Stimulated activated CD4-positive, alpha-beta T cell treated with anti-CD3 and anti-CD28 coated beads, Interleukin-4, amount 100 ng/mL, for 4 hours (primary cell): ENCODE results near the gene SPAG8.
A peak's percentile ranks its signal among the peaks of the same experiment; 100 is the strongest.

Source experiments
- DNase-seq, 2 experiments: peaks; one replicate each; pipeline ENCODE4 v3.0.0-alpha.2; 2020

SPAG8 gene

DNA sequence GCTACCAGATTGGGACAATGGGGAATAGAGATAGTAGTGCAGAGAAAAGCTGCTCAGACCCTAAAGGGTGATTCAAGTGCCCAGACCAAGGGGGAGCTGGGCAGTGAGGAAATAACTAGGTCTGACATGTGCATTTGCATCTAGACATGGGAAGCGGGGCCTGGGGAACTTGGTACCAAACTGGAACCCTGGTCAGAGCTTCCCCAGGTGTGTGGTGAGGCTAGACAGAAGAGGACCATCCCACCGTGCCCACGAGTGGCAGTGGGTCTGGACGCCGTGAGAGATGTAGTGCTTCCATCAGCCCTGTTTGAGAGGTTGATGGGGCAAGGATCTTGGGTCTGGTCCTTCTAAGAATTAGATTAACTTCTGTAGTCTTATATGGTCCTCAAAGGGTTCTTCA, 24.5 kb upstream of the SPAG8 start:
- no peak for DNase-seq

DNA sequence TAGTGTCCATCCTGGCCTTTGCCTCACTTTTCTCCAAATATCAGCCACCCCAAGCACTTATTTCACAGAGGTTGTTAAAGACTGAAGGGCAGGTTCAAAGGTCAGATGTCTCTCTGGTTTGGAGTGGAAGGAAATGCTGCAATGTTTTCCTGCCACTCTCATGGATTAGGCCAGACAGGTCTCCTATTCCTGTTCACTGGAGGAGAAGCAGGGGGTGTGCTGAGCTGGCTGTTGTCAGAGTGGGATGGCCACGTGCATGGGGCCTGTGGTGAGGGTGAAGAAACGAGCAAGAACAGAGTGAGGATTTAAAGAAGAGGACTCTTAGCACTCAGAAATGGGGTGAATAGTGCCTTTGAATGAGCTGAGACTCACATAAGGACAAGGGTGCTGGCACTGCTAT, 23.7 kb upstream of the SPAG8 start:
- DNase-seq = no peak

DNA sequence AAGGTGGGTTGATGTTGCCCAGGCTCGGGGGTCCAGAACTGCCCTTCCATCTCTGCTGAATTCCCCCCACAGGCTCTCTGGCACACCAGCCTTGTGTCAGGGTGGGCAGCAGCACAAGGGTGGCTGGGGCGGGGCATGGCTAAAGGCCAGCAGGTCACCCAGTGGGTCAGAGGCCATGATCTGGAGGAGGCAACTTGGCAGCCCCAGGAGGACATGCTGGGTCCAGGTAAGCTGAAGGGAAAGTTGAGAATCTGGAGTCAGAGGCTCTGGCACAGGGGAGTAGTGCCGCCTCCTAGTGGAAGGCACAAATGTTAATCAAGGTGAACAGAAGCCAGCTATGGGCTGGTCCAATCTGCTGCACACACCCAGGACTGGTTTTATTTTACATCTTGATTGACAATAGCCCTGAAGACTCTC, 23.2 kb upstream of the SPAG8 start:
- DNase-seq = no peak

DNA sequence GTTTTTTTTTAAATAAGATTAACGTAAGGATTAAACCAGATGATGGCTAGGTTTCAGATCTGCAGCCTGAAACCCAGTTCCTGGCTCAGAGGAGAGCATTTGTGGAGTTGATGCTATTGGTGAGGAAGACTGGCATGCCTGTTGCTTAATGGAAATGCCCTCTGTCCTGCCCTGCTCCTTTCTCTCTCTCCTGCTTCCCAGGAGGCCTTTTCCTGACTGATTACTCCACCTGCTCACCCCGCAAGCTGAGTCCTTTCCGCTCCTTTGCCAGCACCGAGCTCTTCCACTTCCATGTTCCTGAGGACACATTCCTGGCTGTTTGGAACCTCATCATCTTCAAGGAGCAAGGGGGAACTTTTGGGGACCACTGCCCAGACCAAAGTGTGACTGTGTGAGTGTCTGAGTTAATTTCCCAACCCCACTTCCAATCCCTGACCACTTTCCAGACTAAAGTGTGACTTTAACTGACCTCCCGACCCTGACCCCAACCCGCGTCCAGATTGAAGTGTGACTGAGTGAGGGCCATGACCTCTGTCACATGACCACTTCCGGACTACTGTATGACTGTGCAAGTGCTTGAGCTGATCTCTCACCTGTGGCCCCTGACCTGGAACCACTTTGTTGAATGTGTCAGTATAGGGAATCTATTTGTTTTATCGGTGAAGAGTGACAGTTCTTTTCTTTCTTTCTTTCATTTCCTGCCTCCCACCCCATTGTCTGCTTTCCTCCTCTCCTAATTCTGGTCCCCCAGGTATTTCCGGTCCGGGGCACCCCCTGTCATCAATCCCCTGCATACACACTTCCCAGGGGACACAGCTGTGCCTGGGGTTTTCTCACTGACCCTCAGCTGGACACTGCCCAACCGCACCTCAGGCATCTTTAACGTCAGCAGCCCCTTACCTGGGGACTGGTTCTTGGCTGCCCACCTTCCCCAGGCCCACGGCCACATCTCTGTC, 22.5 kb upstream of the SPAG8 start:
- no peak for DNase-seq

DNA sequence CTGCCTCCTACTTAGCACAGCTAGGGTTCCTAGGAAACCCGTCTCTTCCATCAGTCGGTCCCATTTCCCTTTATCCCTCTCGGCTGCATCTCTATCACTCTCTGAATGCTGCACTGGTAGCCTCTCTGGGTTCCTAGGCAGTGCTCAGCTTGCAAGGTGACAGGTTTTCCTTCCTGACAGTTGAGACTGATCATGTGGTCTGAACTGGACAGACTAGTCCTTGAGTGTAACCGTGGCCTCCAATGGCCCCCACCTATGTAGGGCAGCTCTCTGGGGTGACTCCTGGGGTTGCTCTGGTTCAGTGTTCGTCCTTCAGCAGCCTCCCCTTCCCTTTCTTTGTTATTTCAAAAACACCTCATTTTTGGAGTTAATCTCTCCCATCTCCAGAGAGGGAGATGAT, 20.8 kb upstream of the SPAG8 start:
- no peak for DNase-seq

DNA sequence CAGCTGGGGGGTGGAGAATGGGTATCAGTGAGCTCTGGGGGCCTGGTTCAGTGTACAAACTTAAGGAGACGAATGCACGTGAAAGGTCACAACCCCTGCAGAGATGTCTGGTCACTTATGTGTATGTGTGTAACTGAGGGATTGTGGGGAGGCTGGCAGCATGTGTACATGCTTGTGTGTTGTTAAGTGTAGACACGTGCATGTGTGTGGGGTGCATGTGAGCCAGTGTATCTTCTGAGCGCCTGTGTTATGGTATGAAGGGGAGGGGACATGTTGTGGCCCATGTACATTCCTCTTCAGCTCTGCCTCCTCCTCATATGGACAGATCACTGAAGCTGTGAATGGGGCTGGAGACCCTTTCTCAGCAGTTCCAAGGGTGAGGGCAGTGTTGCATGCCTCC, 19.0 kb upstream of the SPAG8 start:
- no peak for DNase-seq

DNA sequence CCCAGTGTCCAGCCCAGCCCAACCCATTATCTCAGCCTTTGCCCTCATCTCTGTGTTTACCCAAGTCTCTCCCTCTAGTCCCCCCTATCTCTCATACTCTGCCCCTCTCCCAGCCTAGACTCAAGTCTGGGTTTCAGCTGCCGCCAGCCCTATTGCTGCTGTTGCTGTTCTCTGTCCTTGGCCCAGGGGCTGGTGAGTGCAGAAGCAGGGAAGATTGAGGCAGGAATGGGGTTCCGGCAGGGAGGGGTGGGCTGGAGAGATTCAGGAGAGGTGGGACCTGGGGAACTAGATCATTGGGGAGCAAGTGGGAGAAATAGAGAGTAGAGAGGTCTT, 17.7 kb upstream of the SPAG8 start:
- no peak for DNase-seq

DNA sequence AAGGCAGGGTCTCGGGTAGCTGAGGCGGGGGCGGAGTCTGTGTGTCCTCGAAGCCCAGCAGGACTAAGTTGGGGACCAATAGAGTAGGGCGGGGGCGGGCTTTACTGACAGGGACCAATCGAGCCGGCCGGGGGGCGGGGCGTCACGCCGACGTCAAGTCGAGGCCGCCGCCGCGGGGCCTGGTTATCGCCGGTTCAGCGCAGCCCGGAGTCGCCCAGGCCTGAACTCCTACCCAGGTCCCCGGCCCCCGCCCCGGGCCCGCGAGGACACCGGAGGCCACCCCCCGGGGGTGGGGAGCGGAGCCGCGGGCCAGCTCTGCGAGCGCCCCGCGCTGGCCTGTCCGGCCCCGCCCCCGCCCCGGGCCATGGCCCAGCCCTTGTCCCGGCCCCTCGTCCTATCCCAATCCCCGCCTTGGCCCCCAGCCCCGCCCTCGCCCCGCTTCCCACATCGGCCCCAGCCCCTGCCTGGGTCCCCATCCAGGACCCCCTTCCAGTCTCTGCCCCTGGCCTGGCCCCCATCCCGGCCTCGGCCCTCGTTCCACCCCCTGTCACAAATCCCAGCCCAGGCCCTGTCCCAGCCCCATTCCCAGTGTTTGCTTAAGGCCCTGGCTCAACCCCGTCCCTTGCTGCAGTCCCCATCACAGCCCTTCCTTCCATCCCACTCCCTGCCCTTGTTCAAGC, 17.2 kb upstream of the SPAG8 start, which contains the start of gene TMEM8B:
TSS of gene TMEM8B (plus strand) at position 145 of the 680 bp plus-strand sequence. CDS start at position 365, 220 bp downstream.
- DNase-seq = peak; percentile 93 to 96

DNA sequence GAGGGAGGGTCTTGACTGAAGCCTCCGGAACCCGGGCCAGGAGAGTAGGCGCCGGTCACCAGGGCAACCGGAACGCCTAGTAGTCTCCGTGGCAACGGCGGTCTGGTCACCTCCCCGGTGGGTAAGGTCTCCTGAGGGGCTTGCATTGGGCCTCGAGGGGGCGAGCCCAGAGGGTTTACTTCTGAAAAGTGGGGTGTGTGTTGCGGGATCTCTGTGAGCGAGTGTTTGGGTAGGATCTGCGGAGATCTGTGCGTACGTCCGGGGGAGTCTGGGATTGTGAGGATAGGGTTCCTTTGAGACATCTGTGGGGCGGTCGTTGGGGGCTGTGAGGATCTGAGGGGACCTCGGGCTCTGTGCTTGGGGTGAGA, 16.6 kb upstream of the SPAG8 start, which contains the start of gene FAM221B:
TSS of gene FAM221B (minus strand) at position 17 of the 368 bp plus-strand sequence. CDS start 2,571 bp downstream, outside the sequence.
- DNase-seq = peak in 1 of 2 experiments; percentile 25

DNA sequence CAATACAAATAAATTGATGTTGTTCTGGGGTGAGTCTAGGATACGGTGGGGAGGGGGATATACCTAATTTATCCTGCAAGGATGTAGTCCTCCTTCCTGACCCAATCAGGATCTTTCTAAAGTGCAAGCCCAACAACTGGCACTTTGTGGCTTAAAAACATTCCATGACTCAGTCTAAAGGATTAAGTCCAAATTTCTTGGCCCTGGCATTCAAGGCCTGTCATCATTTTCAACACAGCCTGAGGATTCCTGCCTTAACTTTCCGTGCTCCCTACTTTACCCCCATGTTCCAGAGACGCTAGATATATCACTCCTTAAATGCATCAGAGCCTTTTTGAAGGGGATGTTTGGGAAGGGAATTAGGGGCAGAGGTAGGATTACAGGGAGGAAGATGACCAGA, 15.4 kb upstream of the SPAG8 start:
- DNase-seq = no peak

DNA sequence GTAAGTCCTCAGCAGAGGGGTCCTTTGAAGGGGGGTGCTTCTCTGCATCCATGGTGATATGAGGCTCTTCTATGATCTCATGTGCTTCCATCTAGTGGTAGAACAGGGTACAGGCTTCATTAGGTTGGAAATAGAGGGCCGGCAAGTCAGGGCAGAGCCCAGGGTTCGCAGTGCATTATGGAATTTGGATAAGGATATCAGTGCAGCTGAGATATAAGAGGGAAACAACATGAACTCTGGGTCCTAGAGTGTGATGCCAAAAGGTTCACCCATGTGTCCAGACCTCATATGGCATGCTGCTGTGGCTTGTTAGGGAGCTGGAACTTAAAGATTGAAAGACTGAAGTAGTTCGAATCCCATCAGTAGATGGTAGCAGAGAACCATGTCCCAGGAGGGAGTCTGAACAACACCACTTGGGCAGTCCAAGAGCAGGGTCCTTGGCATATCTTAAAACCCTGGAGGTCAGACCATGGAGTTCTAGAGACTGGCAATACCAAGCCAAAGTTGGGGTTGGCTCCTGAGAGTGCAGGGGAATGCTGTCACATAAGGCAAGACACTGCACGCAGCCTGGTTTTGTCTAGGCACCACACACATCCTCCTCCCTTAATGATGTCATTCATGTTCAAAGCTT, 14.1 kb upstream of the SPAG8 start:
- no peak for DNase-seq

DNA sequence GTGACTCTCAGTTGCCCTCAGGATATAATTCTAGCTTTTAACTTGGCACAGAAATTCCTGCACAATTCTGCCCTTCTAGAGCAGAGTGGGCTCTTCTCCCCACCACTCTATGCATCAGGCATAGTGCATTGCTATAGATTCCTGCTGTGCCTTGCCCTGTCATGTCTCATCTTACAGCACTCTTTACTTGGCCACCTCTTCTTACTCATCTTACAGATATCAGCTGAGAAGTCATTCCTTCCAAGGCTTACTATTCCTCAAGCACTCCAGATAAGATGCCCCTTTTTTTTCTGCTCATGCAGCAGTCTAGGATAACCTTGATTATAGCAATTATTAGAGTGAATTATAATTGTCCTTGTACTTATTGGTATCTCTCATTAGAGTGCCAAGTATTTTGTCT, 10.9 kb upstream of the SPAG8 start:
- DNase-seq = no peak

DNA sequence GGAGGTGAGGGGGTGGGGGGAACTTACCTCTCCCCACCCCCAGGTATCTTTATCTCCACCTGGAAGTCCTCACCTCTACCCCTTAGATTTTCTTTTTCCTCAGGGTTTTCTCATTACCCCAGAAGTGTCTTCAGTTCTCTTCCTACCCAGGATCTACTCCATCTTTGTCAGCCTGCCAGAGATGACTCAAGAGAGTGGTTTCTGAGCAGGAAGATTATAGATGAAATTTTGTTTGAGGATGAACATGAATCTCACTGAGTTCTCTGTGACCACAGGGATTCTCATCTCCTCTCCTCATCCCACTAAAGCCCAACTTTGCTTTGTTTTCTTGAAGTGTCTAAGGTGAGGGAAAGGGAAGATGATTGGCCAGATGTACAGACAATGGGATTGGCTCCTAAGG, 8.0 kb upstream of the SPAG8 start:
- DNase-seq = no peak

DNA sequence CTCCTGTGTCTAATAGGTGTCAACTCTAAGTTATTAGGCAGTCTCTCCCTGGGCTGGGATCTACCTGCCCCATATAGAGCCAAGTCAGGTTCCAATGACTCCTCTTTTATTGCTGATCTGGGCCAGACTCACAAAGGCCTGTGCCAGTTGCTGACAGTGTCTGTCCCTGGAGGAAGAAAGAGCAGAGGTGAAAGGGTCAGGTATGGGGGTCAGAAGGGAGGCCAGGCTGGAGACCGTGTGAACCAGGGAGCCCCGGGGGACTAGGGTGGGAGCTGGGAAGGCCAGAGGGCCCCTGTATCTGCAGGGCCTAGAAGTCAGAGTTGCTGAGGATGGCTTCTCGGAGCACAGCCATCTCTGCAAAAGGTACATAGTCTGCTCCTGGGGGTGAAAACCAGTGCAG, 6.3 kb upstream of the SPAG8 start:
- DNase-seq = no peak

DNA sequence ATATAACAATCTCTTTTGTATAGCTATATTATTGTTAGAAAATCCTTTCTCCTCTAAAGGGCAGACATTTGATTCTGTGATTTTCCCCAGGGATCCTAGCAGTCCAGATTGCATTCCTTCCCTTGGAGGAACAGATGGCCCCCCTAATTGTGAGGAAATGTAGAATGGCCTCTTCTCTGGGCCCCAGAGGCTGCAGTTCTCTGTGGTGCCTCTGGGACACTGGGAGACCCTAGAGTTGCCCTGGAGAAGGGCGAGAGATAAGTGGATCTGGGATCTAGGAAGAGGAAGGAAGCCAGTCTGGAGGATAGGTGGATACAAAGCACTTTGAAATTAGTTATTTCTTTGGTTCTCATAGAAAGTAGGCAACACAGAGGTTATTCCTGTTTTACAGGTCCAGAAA, 4.6 kb upstream of the SPAG8 start:
- DNase-seq = no peak

DNA sequence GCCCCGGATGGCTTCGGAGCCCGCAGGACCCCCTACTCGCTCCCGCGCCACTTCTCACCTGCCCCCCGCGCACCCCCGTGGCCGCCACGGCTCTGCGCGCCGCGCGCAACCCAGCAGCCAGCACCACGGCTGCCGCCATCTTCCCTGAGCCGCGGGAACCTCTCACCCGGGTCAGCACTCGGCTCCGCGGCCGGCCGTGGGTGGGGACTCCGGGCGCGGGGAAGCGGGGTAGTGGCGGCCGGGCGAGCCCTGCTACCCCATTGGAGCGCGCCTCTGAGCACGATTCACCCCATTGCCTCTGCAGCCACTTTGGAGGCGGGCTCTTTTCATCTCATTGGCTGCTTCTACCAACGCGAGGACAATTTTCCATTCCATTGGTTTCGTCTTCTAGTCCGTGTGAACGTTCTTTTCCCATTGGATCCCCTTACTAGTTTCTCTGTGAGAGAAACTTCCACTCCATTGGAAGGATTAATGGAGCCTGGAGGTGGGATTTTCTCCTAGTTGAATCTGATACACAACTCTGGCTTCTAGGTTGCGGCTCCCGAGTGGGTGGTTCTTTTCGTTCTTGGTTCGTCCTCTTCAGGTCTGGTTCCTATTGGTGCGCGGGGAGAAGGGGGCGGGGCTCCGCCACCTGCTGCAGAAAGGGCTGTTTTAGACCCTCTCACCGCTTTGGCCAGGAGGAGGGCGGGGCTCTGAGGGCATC, 2.9 kb upstream of the SPAG8 start, which contains the start of gene HINT2:
TSS of gene HINT2 (minus strand) at position 202 of the 703 bp plus-strand sequence. CDS start at position 139, 63 bp downstream.
- DNase-seq = peak; percentile 95 to 98

DNA sequence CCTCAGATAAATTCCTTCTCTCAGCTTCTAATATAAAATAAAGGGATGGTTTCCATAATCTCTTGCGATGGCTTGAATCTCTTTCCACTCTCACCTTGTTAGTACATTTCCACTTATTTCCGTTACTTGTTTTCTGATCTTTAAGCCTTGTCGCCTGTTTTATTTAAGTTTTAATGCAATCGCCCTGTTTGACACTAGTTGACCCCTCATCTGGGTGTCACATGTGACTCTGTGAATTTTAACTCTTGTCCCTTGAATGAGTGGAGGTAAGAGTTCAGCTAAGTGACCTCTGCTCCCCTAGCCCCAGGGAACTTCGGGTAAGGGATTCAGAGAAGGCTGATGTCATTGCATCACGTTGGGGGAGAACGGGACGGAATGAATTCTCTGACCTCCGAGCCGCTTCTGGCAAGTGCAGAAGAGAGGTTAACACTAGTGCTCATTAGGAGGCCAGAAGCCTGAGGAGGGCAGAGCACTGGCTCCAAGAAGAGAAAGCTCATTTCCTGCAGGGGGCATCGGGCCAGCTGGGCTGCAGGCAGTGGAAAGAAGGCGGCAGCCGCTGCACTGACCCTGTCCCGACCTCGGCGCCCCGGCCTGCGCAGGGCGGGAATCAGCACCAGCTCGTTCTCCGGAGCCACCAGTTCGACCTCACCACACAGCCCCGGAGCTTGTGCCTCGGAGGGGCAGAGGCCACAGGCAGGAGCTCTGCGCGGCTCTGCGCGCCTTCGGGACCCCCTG, 2.2 kb upstream of the SPAG8 start:
- peak in 1 of 2 experiments; percentile 17 for DNase-seq

DNA sequence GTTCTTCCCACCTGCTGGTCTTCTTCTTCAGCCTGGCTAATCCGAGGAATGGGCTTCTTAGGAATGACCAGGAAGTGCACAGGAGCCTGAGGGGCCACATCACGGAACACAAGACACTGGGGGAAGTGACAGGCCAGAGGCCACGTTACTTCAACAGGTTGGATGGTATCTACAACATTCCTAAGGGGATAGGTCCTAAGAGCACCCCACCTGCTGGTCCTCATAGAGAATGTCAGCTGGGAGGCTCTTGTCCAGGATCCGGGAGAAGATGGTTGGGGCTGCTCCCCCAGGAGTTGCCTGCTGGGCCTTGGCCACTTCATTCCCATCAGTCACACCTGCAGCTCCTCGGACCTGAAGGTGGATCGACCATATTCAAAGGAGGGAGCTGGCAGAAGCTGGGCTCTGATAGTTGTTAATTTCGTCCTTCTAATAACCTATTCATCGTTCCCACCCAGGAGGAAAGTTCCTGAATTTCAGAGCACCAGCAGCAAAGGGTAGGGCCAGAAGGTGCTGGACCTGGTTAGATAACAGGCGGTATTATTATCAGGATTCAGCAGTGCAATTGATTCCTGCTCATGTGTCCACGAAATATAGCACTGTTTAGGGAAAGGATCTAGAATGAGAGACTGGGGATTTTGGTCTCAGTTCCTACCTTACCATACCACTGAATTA, 1.5 kb upstream of the SPAG8 start:
- DNase-seq = no peak

DNA sequence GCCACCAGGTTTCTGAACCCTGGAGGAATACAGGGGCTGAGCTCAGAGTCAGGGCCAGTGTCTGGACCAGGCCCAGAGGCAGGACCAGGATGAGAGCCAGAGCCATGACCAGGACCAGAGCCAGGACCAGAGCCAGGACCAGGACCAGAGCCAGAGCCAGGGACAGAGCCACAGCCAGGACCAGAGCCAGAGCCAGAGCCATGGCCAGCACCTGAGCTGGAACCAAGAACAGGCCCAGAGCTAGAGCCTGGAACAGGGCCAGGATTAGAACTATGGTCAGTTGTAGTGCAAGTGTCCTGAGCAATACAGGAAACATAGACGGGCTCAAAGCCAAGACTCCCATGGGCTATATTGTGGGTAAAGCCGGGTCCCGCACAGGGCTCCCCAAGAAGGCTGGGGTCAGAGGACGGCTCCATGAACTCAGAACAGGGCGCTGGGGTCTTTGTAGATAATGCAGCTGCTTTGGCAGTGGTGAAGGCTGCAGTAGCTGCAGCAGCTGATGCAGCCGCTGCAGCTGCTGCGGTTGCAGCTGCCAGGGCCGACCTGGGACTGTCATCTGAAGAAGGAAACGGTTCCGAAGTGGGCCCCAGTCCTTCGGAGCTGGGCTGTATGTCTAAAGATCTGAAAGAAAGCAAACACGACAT, 559 bp downstream of the SPAG8 start:
- no peak for DNase-seq

DNA sequence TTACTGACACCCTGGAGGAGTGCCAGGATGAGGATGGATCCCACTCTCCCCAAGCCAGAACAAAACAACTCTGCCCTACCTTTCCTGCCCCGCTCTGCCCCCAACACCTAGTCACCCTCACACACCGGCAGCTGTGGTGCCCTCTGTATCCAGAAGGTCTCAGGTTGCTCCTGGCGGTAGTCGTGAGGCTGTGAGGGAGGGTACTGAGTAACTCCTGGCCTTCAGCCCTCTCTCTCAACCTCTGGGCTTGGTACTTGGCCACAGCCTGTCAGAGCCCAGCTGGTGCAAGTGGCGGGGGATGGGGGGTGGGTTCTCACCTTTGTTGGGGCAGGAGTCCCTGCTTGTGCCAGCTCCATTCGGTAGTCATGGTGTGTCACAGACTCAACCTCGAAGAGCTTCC, 1.9 kb downstream of the SPAG8 start:
- DNase-seq = no peak

DNA sequence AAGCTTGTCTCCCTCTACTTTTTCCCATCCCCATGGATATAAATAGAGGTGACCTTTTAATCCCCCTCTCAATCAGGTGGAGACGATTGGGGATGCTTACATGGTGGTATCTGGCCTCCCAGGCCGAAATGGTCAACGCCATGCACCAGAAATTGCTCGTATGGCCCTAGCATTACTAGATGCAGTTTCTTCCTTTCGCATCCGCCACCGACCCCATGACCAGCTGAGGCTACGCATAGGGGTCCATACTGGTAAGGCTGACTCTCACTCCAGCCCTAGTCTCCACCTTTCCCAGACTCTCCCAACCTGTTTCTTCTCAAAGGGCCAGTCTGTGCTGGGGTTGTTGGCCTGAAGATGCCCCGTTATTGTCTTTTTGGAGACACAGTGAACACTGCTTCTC, 3.6 kb downstream of the SPAG8 start:
- no peak for DNase-seq
